K562 (cell line): ENCODE data around the gene NUP107. TPM values are rescaled to one million over a fixed set of nuclear protein-coding genes. Genes with fewer than 3 reads are reported as not detected.

Source experiments
- ATAC-seq: fragments of 200-7000 bp; cut with Tn5 transposase; 3 replicates; pipeline ENCODE4 v1.9.1; 2020; ENCODE audit warnings: moderate library complexity
- BruUV-seq: library from RNA; stranded (reverse); fragments of 400-500 nt; replicated peaks from 2 replicates; lab custom pipeline; 2021; lab: Mats Ljungman, UMichigan
- CTCF ChIA-PET: fragments of 300-600 bp; formaldehyde crosslinking; extraction: SDS; loops from one replicate; lab custom pipeline; 2021; ENCODE audit warnings: low intra/inter-chr PET ratio; lab: Yijun Ruan, JAX
- POLR2A ChIA-PET: fragments of 300-600, 350-650 bp; sonication (Branson Sonifier 250); formaldehyde crosslinking; extraction: SDS; loops from one replicate; lab custom pipeline; 2021; ENCODE audit warnings: antibody characterized with exemption, inconsistent platforms; lab: Yijun Ruan, JAX
- DNase-seq, 4 experiments: peaks; one replicate each; pipeline versions ENCODE4 v3.0.0 to v3.0.0-alpha.2; 2011 to 2018; ENCODE audit warnings: low spot score in 3 of 4, mixed read lengths in 3 of 4; ENCODE audit errors: extremely low read depth in 1 of 4
- FAIRE-seq: peaks from 2 replicates; lab custom pipeline; 2011; peaks lifted over from hg19 to GRCh38; lab: Jason Lieb, UNC
- H2AFZ ChIP-seq: 2 replicates; pipeline ENCODE4 v1.6.0; 2011; ENCODE audit warnings: low read depth, low read length, control low read depth, inconsistent platforms
- H3K27ac ChIP-seq: fragments of 200-600 bp; 3 replicates; pipeline ENCODE4 v1.8.0; 2011; ENCODE audit warnings: low read depth, mild to moderate bottlenecking, control low read depth, inconsistent platforms, low read length, moderate library complexity, mixed read lengths; ENCODE audit errors: extremely low read depth
- H3K27me3 ChIP-seq, 2 experiments: fragments of 300-600 bp in 1 of 2; 2 replicates in 1 of 2; 3 replicates in 1 of 2; pipeline versions ENCODE4 v1.6.0 to v1.8.0; 2011; ENCODE audit warnings: inconsistent platforms in 2 of 2, low read length in 2 of 2, mild to moderate bottlenecking in 1 of 2, mixed read lengths in 1 of 2, moderate library complexity in 1 of 2; ENCODE audit not compliant: control insufficient read depth in 2 of 2, insufficient read depth in 2 of 2
- H3K36me3 ChIP-seq: fragments of 300-600 bp; 3 replicates; pipeline ENCODE4 v1.8.0; 2011; ENCODE audit warnings: mild to moderate bottlenecking, low read length, inconsistent platforms; ENCODE audit not compliant: control insufficient read depth, insufficient read depth
- H3K4me1 ChIP-seq, 2 experiments: fragments of 200-600 bp in 1 of 2; replicated peaks in 1 of 2; 2 replicates in 1 of 2; 3 replicates in 1 of 2; pipeline versions ENCODE4 v1.5.1 to v1.8.0; 2011; ENCODE audit warnings: inconsistent platforms in 2 of 2, low read length in 2 of 2, mild to moderate bottlenecking in 1 of 2, mixed read lengths in 1 of 2, moderate library complexity in 1 of 2; ENCODE audit not compliant: control insufficient read depth in 2 of 2, insufficient read depth in 2 of 2
- H3K4me2 ChIP-seq: 2 replicates; pipeline ENCODE4 v1.6.1; 2011; ENCODE audit warnings: low read length, control low read depth, inconsistent platforms, mixed read lengths; ENCODE audit not compliant: insufficient read depth
- H3K4me3 ChIP-seq: fragments of 200-600 bp; sonication (generic), shearing (Covaris generic); 2 replicates; pipeline ENCODE4 v1.5.1; 2016; ENCODE audit warnings: control low read depth, inconsistent platforms
- H3K79me2 ChIP-seq: fragments of 200-600 bp; 3 replicates; pipeline ENCODE4 v1.8.0; 2011; ENCODE audit warnings: low read length, inconsistent platforms; ENCODE audit not compliant: control insufficient read depth, insufficient read depth
- H3K9ac ChIP-seq, 2 experiments: 2 replicates each; pipeline versions ENCODE4 v1.6.0 to v1.6.1; 2011; ENCODE audit warnings: low read depth in 2 of 2, low read length in 2 of 2, control low read depth in 1 of 2, inconsistent platforms in 1 of 2, mild to moderate bottlenecking in 1 of 2, mixed read lengths in 1 of 2; ENCODE audit not compliant: insufficient read depth in 1 of 2
- H3K9me1 ChIP-seq: one replicate; pipeline ENCODE4 v1.6.0; 2011; ENCODE audit warnings: inconsistent platforms, mild to moderate bottlenecking, low read length, moderate library complexity; ENCODE audit not compliant: control insufficient read depth, insufficient read depth
- H3K9me3 ChIP-seq: replicated peaks from 2 replicates; pipeline ENCODE4 v1.5.1; 2011; ENCODE audit warnings: low read depth, low read length, inconsistent platforms; ENCODE audit not compliant: control insufficient read depth, insufficient read depth
- H4K20me1 ChIP-seq: replicated peaks from 2 replicates; pipeline ENCODE4 v1.6.1; 2011; ENCODE audit warnings: low read length, inconsistent platforms, mixed read lengths; ENCODE audit not compliant: control insufficient read depth, insufficient read depth
- HDAC6 ChIP-seq: IDR thresholded peaks from 2 replicates; pipeline ENCODE4 v1.6.1; 2012; ENCODE audit warnings: low read depth, mild to moderate bottlenecking, control low read depth, inconsistent platforms, low read length, moderate library complexity
- MCM2 ChIP-seq: fragments of 450-650 bp; IDR thresholded peaks from 2 replicates; pipeline ENCODE4 v1.6.1; 2017; ENCODE audit warnings: low read depth, mild to moderate bottlenecking
- NFXL1 ChIP-seq: fragments of 450-650 bp; formaldehyde crosslinking; IDR thresholded peaks from 2 replicates; pipeline ENCODE4 v1.4.0; 2021; ENCODE audit warnings: mild to moderate bottlenecking
- SETDB1 ChIP-seq: IDR thresholded peaks from one replicate; pipeline ENCODE4 v1.6.1; 2012; ENCODE audit warnings: low read length, control low read depth, inconsistent platforms
- SIX5 ChIP-seq, 2 experiments: IDR thresholded peaks; 2 replicates each; pipeline ENCODE4 v1.6.1; 2011; ENCODE audit warnings: low read length in 2 of 2, borderline replicate concordance in 1 of 2, low read depth in 1 of 2, mild to moderate bottlenecking in 1 of 2, moderate library complexity in 1 of 2; ENCODE audit not compliant: insufficient read depth in 1 of 2
- ZNF3 ChIP-seq: fragments of 250-450 bp; sonication (Bioruptor Pico); IDR thresholded peaks from 2 replicates; pipeline ENCODE4 v1.5.0; 2021; ENCODE audit warnings: mild to moderate bottlenecking, moderate library complexity
- WGBS: fragments of 100-300 bp; shearing (Covaris generic); methylation state at CpG from one replicate; pipeline ENCODE4 v1.1.6; 2016; ENCODE audit warnings: low coverage, mixed read lengths; ENCODE audit not compliant: insufficient coverage; ENCODE audit errors: missing lambda C conversion rate; 5-methylcytosine and 5-hydroxymethylcytosine counted together
- in situ Hi-C: fragments of 300-500 bp; cut with MboI; formaldehyde crosslinking; loops from 4 replicates; pipeline ENCODE4 v1.15.0; 2018; ENCODE audit warnings: inconsistent platforms, mixed read lengths
- intact Hi-C: fragments of 100-400 bp; cut with micrococcal nuclease; formaldehyde crosslinking; loops from 2 replicates; pipeline ENCODE4 v1.14.2; 2022
- polyA plus RNA-seq, 8 experiments: library from polyadenylated mRNA; depleted of rRNA in 4 of 8; stranded (reverse) in 5 of 8; unstranded in 3 of 8; fragments of >200 nt; fragmentation: Nextera tagmentation in 2 of 8; fragmentation: Illumina TruSeq in 1 of 8; extraction: Ambion mirVana in 2 of 8; extraction: Trizol in 1 of 8; gene quantifications; 2 replicates each; pipeline versions ENCODE4 v1.2.1 to v1.2.3, GENCODE V29; 2011 to 2014; ENCODE audit warnings: inconsistent platforms in 1 of 8, missing spikeins in 1 of 8
- total RNA-seq, 7 experiments: library from RNA; depleted of rRNA in 6 of 7; stranded (reverse); fragments of >200 nt in 6 of 7; fragmentation: Illumina TruSeq in 2 of 7; extraction: Trizol in 2 of 7; gene quantifications; 2 replicates each; pipeline versions ENCODE4 v1.2.1 to v1.2.3, GENCODE V29; 2011 to 2021; ENCODE audit warnings: low replicate concordance in 1 of 7
- TF ChIP-seq, protein P1 (sequence below): fragments of 200-800 bp; sonication (Bioruptor generic); IDR thresholded peaks from 2 replicates; pipeline ENCODE4 v1.6.1; 2017; ENCODE audit warnings: missing genetic modification characterization, missing compliant biosample characterization

Gene NUP107
- total and polyA plus RNA-seq, 9 of the 15 experiments (the other 6 are each of a cell fraction or from before 2014, with no cell fraction given) = 129 to 277 (median 199) TPM

DNA sequence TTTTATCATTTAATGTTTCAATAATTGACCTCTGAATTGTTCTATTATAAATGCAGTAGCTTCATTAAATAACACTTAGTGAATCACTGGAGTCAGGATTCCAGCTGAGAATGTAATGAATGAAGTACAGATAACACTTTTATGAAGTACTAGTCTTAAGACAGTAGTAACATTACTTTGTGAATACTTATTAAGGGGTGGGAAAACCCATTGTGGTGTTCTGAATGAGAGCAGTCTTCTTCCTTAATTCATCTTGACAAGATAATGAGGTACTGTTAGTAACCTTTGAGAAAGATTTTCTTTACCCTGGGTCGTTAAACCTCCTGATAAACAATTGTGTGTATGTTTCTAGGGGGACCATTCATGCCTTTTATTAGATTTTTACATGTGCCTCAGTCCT, 12.7 kb downstream of the NUP107 start:
- 33% methylated on average over 1 of the region's 1 CpG for WGBS
- Histone ChIP-seq H3K4me1 (no peaks in the 10 kb centered on the region), H3K4me3 (no peak overlapping the region), H3K36me3 (peaks cover 75% of the 10 kb centered on the region), H3K79me2 (no peaks in the 10 kb centered on the region), H3K9ac (no peak overlapping the region), H3K9me1 (no peaks in the 10 kb centered on the region), H3K9me3 (no peaks in the 10 kb centered on the region), H4K20me1 (no peaks in the 10 kb centered on the region)
- intact Hi-C loops = no loop called here
- ChIA-PET POLR2A (interaction anchor here (0.6 to 0.9 kb wide), 3 partner anchors 9 to 870 kb away, joined by 3 read pairs; no protein-coding TSS in a partner anchor), CTCF (no interaction called here)
- no peak for ATAC-seq
- FAIRE-seq = no peak
- BruUV-seq = no TSS peak
- in situ Hi-C loops = no loop called here
- TF ChIP-seq MCM2 = no peak
- no peak for TF ChIP-seq SIX5 (IDR thresholded peaks at IDR 0.05; ENCODE audit: borderline replicate concordance in 1 of 2, insufficient read depth in 1 of 2, low read depth in 1 of 2, low read length in 2 of 2)
- TF ChIP-seq SETDB1 = no peak
- no peak for TF ChIP-seq HDAC6
- TF ChIP-seq NFXL1 (CRISPR knock-in tag) = no peak
- TF ChIP-seq, protein P1, sequence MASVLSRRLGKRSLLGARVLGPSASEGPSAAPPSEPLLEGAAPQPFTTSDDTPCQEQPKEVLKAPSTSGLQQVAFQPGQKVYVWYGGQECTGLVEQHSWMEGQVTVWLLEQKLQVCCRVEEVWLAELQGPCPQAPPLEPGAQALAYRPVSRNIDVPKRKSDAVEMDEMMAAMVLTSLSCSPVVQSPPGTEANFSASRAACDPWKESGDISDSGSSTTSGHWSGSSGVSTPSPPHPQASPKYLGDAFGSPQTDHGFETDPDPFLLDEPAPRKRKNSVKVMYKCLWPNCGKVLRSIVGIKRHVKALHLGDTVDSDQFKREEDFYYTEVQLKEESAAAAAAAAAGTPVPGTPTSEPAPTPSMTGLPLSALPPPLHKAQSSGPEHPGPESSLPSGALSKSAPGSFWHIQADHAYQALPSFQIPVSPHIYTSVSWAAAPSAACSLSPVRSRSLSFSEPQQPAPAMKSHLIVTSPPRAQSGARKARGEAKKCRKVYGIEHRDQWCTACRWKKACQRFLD (CRISPR knock-in tag) = no peak
- no peak for TF ChIP-seq ZNF3 (CRISPR knock-in tag)
- TF ChIP-seq, all 486 proteins: peak for 0
- H3K27me3 ChIP-seq = no peaks in the 10 kb centered on the region
- H3K27ac ChIP-seq = no peak overlapping the region
- no peak overlapping the region for H2AFZ ChIP-seq
- H3K4me2 ChIP-seq = no peak overlapping the region
- DNase-seq = no peak
